Upper lobe of left lung (tissue), 6 donors: Measurements from ENCODE around the gene CEP152. TPM values are rescaled to one million over a fixed set of nuclear protein-coding genes. Genes with fewer than 3 reads are reported as not detected.

Experiments
- ATAC-seq, 2 donors: fragments of 200-7000 bp; cut with Tn5 transposase; one replicate each; pipeline ENCODE4 v1.9.1; 2022; ENCODE audit warnings: mild to moderate bottlenecking in 2 of 2, moderate library complexity in 2 of 2; ENCODE audit not compliant: low FRiP score in 2 of 2
- DNase-seq, 2 donors: peaks; one replicate each; pipeline ENCODE4 v3.0.0-alpha.2; 2019 to 2020
- H3K27ac ChIP-seq, 4 donors: fragments of 200-600 bp; sonication (generic); one replicate each; pipeline ENCODE4 v1.5.1; 2016 to 2019
- H3K27me3 ChIP-seq, 4 donors: fragments of 200-600 bp; sonication (generic); one replicate each; pipeline ENCODE4 v1.5.1; 2017 to 2019
- H3K36me3 ChIP-seq, 4 donors: fragments of 200-600 bp; sonication (generic); one replicate each; pipeline ENCODE4 v1.5.1; 2016 to 2019
- H3K4me1 ChIP-seq, 4 donors: fragments of 200-600 bp; sonication (generic); one replicate each; pipeline ENCODE4 v1.5.1; 2018 to 2019
- H3K4me3 ChIP-seq, 4 donors: fragments of 200-600 bp; sonication (generic); one replicate each; pipeline ENCODE4 v1.5.1; 2017 to 2019; ENCODE audit warnings: mild to moderate bottlenecking in 2 of 4, moderate library complexity in 1 of 4
- H3K9me3 ChIP-seq, 4 donors: fragments of 200-600 bp; sonication (generic); one replicate each; pipeline ENCODE4 v1.5.1; 2018 to 2019
- CTCF ChIP-seq, 6 experiments: fragments of 450-650 bp in 4 of 6; fragments of 200-600 bp in 2 of 6; sonication (generic) in 2 of 6; IDR thresholded peaks; one replicate each; pipeline ENCODE4 v1.5.1; 2016 to 2019; ENCODE audit warnings: antibody characterized with exemption in 6 of 6
- EP300 ChIP-seq, 4 donors: sonication (generic); formaldehyde crosslinking; IDR thresholded peaks; one replicate each; pipeline ENCODE4 v1.5.1; 2017; ENCODE audit warnings: antibody characterized with exemption in 4 of 4, control low read depth in 2 of 4
- POLR2A ChIP-seq, 4 donors: fragments of 450-650 bp; IDR thresholded peaks; one replicate each; pipeline ENCODE4 v1.5.1; 2016 to 2017; ENCODE audit warnings: antibody characterized with exemption in 4 of 4, mild to moderate bottlenecking in 2 of 4
- POLR2AphosphoS5 ChIP-seq, 2 donors: sonication (generic); formaldehyde crosslinking; IDR thresholded peaks; one replicate each; pipeline ENCODE4 v1.5.1; 2017; ENCODE audit warnings: antibody characterized with exemption in 2 of 2
- WGBS, 2 donors: methylation state at CpG; one replicate each; pipeline ENCODE4 v1.1.5; 2017 to 2018; 5-methylcytosine and 5-hydroxymethylcytosine counted together
- total RNA-seq, 6 donors: library from RNA; depleted of rRNA in 4 of 6; stranded (reverse); fragments of >200 nt in 4 of 6; gene quantifications; one replicate each; pipeline versions ENCODE4 v1.1.0 to v1.2.1, GENCODE V29; 2016 to 2021
- donor health status: DM: no; HTN: no; CAD: no; lungs with moderate emphysema.
- donor health status: DM: no; HTN: yes; CAD: no; lungs with severe emphysema.

The CEP152 gene
- total RNA-seq, 6 donors from 2014 or later, result 2.3 to 58.9 (median 8.4) TPM

- TF ChIP-seq EP300 (IDR thresholded peaks at IDR 0.05) (no peak), POLR2AphosphoS5 (IDR thresholded peaks at IDR 0.05) (no peak), POLR2A (IDR thresholded peaks at IDR 0.05) (no peak), CTCF (IDR thresholded peaks at IDR 0.05) (no peak)
- Histone ChIP-seq H3K9me3 (no peaks in the 10 kb centered on the region), H3K4me1 (no peaks in the 10 kb centered on the region), H3K36me3 (no peaks in the 10 kb centered on the region), H3K27ac (no peak overlapping the region), H3K27me3 (no peaks in the 10 kb centered on the region), H3K4me3 (no peak overlapping the region)
- DNase-seq (no peak), ATAC-seq (no peak)
- 71 to 73% methylated on average over 6 of the region's 6 CpGs for WGBS, 2 donors
These were observed 114.9 kb downstream of the CEP152 start for GRCh38 chr15:48695827-48696573.

GRCh38 chr15:48695088-48695826, 115.6 kb downstream of the CEP152 start:
- H3K9me3 ChIP-seq, result no peaks in the 10 kb centered on the region
- no peaks in the 10 kb centered on the region for H3K36me3 ChIP-seq
- H3K4me1 ChIP-seq, result no peaks in the 10 kb centered on the region
- TF ChIP-seq POLR2AphosphoS5 (IDR thresholded peaks at IDR 0.05) (no peak), CTCF (IDR thresholded peaks at IDR 0.05) (no peak), EP300 (IDR thresholded peaks at IDR 0.05) (no peak), POLR2A (IDR thresholded peaks at IDR 0.05) (no peak)
- peak in 1 of 2 donors; percentile 66 for ATAC-seq
- no peak overlapping the region for H3K4me3 ChIP-seq
- H3K27ac ChIP-seq, result no peak overlapping the region
- no peaks in the 10 kb centered on the region for H3K27me3 ChIP-seq
- DNase-seq, result no peak

- Histone ChIP-seq H3K4me3 (no peak overlapping the region), H3K36me3 (no peaks in the 10 kb centered on the region), H3K4me1 (no peaks in the 10 kb centered on the region), H3K9me3 (no peaks in the 10 kb centered on the region), H3K27ac (no peak overlapping the region), H3K27me3 (no peaks in the 10 kb centered on the region)
- ATAC-seq (peak in 1 of 2 donors; percentile 77), DNase-seq (no peak)
- TF ChIP-seq EP300 (IDR thresholded peaks at IDR 0.05) (no peak), CTCF (IDR thresholded peaks at IDR 0.05) (no peak), POLR2A (IDR thresholded peaks at IDR 0.05) (no peak), POLR2AphosphoS5 (IDR thresholded peaks at IDR 0.05) (no peak)
These were observed 117.4 kb downstream of the CEP152 start for GRCh38 chr15:48693484-48693883.

GRCh38 chr15:48688493-48688892, 122.4 kb downstream of the CEP152 start:
- 41 to 89% methylated on average over 1 to 2 of the region's 2 CpGs for WGBS, 2 donors

More at GRCh38 chr15:48688493-48688892, 122.4 kb downstream of the CEP152 start:
- Histone ChIP-seq H3K4me3 (no peak overlapping the region), H3K27me3 (no peaks in the 10 kb centered on the region), H3K4me1 (no peaks in the 10 kb centered on the region), H3K36me3 (no peaks in the 10 kb centered on the region), H3K27ac (no peak overlapping the region), H3K9me3 (no peaks in the 10 kb centered on the region)
- no peak for TF ChIP-seq POLR2AphosphoS5 (IDR thresholded peaks at IDR 0.05)
- TF ChIP-seq EP300 (IDR thresholded peaks at IDR 0.05), result no peak
- TF ChIP-seq POLR2A (IDR thresholded peaks at IDR 0.05), result no peak
- TF ChIP-seq CTCF (IDR thresholded peaks at IDR 0.05), result no peak
- ATAC-seq (no peak), DNase-seq (no peak)

Other genes starting within 250 kb of the CEP152 start
- 100 to 1,000 TPM in 1 of 6 donors, 10 to 100 TPM in 5; 20.3 to 159 (median 44.3) TPM for gene FBN1, start 165.4 kb downstream of the CEP152 start, total RNA-seq
- 100 to 1,000 TPM in 4 of 6 donors, 10 to 100 TPM in 2; 56.6 to 147 (median 109) TPM for gene EID1, start 67.1 kb upstream of the CEP152 start, total RNA-seq
- gene SHC4, start 152.8 kb upstream of the CEP152 start, total RNA-seq, result under 1 TPM in 4 of 6 donors, not detected in 2; under 0.01 to 0.59 (median 0.20) TPM
- gene SECISBP2L, start 235.4 kb upstream of the CEP152 start, total RNA-seq, result 100 to 1,000 TPM in 4 of 6 donors, 10 to 100 TPM in 2; 71.4 to 286 (median 155) TPM